Activated naive CD4-positive, alpha-beta T cell treated with Interleukin-2 at 50 U/mL for 16 hours (primary cell): ENCODE measurements around the gene MYADM.
A peak's percentile ranks its signal among the peaks of the same experiment; 100 is the strongest.
"Not testable (repeated sequence)": the region's sequence is repeated elsewhere in the genome, so short reads cannot be mapped to it uniquely, and the experiment has no call there.

Experiments used
- DNase-seq: peaks from one replicate; pipeline ENCODE4 v3.0.0-alpha.2; 2020

MYADM gene

DNA sequence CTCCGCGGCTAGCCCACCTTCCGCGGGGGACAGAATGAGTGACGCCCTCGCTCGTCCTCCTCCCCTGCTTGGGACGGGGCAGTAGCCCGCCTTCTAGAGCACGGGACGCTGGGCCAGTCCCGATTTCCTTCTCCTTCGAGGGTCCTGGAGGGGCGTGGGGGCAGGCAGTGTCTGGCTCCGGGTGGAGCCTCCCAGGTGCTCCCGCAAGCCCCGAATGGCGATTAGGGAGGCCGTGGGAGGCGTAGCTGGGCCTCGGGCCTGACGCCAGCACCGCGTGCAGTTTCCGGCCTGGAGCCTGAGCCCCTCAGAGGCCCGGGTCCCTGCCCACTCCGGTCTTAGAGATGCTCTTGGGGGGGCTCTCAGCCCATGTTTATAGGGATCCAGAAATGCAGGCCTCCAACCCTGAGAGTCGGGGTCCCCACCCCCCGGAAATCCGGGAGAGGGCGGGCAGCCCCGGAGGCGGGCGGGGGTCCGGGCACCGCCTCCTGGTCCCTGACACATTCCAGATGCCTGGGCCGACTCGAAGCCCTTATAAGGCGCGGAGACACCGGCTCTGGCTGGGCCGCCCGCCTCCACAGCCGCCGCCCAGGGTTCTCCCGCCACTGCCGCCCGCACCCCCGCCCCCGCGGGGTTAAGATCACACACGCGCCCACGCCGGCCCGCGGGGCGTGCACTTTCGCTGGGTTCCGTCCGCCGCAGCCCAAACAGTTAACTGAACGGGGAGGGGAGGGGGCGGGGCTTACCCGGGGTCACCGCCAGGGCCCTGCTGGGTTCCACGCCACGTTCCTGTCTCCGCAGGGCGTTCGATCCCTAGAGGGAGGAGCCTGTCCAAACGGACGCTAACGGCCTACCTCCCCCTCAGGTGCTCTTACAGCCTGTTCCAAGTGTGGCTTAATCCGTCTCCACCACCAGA is 1.5 kb downstream of the MYADM start:
- peak; percentile 83 for DNase-seq

- DNase-seq, result not testable (repeated sequence)
Measured at GRCh38 chr19:53869805-53870484, 2.3 kb downstream of the MYADM start.

GRCh38 chr19:53870485-53870844 is 2.8 kb downstream of the MYADM start:
- DNase-seq, result no peak

DNA sequence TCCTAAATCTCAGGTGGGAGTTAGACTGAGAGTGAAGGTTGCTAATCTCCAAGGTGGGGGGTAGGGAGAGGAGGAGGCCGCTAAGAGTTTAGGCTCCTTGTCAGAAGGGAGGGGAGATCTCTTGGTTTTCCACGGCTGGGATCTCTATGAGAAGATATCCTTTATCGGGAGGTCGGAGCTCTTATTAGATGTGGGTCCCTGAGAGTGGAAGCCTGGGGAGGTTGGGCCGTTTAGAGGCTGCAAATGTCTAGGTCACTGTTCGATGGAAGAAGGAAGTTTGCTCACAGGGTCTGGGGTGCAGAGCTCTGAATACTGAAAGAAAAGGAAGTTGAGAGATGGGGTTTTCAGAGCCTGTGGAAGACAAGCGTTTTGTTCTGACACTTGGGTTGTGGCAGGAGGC is 3.8 kb downstream of the MYADM start:
- no peak for DNase-seq

DNA sequence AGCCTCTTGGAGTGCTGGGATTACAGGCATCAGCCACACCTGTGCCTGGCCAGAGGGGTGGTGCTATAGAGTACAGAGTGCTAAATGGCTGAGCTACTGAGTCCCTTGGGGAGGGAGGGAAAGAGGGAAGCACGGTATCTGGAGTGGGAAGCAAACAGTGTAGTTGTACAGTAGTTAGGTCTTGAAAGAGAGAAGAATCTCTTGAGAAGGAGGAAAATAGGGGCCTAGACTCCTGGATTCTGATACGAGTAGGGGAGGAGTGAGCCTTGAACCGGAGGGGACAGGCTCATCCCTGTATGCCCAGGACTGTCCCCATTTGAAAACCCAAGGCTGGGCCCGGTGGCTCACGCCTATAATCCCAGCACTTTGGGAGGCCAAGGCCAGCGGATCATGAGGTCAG is 5.1 kb downstream of the MYADM start:
- DNase-seq, result no peak

DNA sequence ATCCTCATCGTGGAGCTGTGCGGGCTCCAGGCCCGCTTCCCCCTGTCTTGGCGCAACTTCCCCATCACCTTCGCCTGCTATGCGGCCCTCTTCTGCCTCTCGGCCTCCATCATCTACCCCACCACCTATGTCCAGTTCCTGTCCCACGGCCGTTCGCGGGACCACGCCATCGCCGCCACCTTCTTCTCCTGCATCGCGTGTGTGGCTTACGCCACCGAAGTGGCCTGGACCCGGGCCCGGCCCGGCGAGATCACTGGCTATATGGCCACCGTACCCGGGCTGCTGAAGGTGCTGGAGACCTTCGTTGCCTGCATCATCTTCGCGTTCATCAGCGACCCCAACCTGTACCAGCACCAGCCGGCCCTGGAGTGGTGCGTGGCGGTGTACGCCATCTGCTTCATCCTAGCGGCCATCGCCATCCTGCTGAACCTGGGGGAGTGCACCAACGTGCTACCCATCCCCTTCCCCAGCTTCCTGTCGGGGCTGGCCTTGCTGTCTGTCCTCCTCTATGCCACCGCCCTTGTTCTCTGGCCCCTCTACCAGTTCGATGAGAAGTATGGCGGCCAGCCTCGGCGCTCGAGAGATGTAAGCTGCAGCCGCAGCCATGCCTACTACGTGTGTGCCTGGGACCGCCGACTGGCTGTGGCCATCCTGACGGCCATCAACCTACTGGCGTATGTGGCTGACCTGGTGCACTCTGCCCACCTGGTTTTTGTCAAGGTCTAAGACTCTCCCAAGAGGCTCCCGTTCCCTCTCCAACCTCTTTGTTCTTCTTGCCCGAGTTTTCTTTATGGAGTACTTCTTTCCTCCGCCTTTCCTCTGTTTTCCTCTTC is 6.3 kb downstream of the MYADM start:
- no peak for DNase-seq

- DNase-seq, result no peak
Measured at GRCh38 chr19:53874606-53874990, 6.9 kb downstream of the MYADM start.

GRCh38 chr19:53875602-53876325 is 8.1 kb downstream of the MYADM start:
- DNase-seq, result no peak

DNA sequence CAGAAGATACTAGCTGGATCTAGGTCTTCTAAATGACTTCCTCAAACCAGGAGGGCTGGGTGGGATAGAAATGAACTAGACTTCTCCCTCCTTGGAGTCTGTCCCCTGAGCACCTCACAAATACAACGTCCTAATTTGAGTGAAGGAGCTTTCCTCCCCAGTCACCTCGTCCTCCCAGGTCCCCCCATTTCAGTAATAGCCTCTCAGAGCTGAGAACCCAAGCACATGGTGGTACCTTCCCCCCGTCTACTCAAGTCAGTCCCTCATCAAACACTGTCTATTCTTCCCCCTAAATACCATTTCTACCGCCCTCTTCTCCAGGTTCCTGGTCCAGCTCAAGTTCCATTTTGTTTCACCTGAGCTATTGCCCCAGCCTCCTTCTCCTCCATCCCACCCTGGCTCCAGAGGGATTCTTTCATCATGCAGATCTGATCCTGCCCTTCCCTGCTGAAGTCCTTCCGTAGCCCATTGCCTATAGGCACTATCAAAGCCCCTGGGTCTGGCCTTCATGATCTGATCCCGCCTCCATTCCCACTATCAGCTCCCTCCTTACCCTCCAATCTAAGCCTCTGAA is 9.1 kb downstream of the MYADM start:
- DNase-seq, result no peak

- no peak for DNase-seq
Measured at GRCh38 chr19:53877361-53877766, 9.7 kb downstream of the MYADM start.

DNA sequence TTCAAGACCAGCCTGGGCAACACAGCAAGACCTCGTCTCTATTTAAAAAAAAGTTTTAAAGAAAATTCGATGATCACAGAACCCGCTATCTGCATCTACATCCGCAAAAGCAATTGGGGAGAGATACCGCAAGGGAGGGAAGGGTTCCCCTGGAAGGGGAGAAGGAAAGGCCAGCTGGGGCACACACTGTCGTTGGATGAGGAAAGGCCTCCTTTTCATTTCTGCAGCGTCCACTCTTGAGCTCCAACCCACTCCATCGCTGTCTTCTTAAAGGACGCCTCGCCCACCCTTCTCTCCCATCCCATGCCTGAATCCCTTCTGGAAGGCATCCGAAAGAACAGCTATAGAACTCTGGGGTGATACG is 11.1 kb downstream of the MYADM start:
- DNase-seq, result no peak

- DNase-seq, result peak; percentile 81
Measured at GRCh38 chr19:53879140-53880081, 11.7 kb downstream of the MYADM start.

DNA sequence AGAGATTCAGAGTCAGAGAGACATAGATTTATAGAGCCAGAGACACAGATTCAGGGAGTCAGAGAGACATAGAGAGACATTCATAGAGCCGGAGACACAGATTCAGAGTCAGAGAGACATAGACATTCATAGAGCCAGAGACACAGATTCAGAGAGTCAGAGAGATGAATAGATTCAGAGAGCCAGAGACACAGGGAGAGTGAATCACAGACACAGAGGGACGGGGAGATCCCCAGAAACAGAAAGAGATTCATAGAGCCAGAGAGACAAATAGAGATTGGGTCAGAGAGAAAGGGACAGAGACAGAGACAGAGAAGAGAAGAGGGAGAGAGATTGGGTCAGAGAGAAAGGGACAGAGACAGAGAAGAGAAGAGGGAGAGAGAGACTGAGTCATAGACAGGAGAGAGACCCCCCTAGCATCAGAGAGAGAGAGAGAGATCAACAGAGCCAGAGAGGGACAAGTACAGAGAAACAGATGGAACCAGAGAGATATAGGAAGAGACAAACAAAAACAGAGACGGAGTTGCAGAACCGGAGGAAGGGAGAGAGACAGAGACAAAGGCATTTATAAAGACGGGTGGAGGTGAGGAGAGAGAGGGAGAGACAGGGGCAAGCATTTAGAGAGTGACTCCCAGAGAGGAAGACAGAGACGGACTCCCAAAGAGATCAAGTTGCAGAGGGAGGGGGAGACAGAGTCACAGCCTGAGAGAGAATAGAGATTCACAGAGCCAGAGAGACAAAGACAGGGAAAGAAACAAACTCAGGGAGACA is 13.2 kb downstream of the MYADM start:
- DNase-seq, result no peak

DNA sequence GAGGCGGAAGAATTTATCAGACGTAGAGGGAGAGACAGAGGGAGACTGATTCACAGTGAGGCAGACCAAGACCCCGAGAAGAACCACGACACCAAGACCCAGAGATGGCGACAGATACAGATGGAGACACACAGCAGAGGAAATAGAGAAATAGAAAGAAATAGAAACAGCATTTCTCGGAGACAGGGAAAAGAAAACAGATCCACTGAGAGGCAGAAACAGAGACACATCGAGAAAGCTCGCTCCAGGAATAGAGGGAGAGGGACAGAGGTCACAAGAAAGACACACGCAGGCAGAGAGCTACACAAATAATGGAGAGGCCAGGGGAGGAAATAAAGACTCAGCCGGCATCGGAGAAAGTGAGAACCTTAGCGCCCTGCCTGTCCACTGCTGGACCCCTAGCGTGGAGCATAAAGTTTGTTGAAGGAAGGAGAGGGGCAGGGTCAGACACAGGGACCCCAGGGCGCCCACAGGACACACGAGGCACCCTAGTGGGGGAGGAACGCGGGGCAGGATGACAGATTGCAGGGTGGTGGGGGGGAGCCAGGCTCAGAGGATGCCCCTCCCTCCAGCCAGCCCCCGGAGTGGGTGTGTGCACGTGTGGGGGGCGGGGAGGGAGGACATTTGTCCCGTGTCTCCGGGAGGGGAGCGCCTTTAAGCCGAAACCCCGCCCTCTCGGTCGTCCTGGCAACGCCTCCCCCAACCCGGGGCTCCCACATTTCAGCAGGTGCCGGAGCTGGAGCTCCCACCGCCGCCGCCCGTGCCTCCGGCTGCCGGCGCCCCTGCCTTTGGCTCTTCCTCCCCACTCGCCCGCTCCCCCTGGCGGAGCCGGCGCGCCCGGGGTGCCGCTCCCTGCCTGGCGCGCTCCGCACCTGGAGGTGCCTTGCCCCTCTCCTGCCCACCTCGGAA is 14.1 kb downstream of the MYADM start, which contains the start of gene PRKCG:
Gene PRKCG (plus strand): TSS at position 716 of the 909 bp plus-strand sequence. CDS start 298 bp downstream, outside the sequence.
- DNase-seq, result peak; percentile 49

DNA sequence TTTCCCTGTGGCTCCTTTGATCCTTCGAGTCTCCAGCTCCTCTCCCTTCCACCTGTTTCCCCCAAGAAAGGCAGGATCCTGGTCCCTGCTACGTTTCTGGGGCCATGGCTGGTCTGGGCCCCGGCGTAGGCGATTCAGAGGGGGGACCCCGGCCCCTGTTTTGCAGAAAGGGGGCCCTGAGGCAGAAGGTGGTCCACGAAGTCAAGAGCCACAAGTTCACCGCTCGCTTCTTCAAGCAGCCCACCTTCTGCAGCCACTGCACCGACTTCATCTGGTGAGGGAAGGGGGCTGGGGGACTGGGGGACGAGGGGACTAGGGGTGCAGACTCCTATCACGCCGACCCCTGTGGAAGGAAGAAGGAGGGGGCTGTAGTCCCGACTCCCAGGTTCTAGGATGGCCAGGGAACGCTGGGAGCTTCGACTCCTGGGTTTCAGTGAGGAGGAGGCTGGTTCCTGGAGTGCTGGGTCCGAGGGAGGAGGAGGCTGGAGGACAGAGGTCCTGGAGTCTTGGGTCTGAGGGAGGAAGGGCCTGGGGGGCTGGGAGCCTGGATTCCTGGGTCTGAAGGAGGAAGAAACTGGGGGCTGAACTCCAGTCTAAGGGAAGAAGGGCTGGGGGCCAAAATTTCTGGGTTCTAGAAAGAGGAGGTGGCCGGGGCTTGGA is 14.8 kb downstream of the MYADM start:
- no peak for DNase-seq

DNA sequence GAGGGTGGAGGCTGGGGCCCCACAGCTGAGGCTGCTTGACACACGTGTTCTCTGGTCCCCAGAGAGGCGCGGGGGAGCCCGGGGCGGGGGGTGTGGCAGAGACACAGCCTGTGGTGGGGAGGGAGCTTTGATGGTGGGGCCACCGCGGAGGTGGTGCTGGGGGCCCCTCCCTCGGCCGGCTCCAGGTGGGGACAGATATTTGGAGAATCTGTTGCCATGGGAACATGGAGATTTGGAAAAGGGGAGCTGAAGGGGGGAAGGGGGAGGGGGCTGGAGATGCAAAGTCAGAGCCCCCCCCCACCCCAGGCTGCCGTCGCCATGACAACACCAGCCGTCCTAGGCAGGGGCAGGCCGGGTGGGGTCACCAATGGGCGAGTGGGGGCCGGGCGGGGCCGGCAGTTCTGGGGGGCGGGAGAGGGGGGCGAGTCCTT is 15.6 kb downstream of the MYADM start:
- DNase-seq, result no peak

- DNase-seq, result no peak
Measured at GRCh38 chr19:53883741-53884140, 16.1 kb downstream of the MYADM start.

GRCh38 chr19:53884256-53884655 is 16.6 kb downstream of the MYADM start:
- DNase-seq, result no peak

GRCh38 chr19:53885036-53885435 is 17.4 kb downstream of the MYADM start:
- DNase-seq, result no peak
